Parathyroid adenoma (tissue), 2 donors: Measurements from ENCODE around the gene AGXT.

Experiments used
- H2AFZ ChIP-seq: fragments of 300-600 bp; sonication (generic); one replicate; pipeline ENCODE4 v1.7.0; 2017; ENCODE audit warnings: antibody characterized with exemption, mild to moderate bottlenecking
- H3K27ac ChIP-seq: fragments of 300-600 bp; sonication (generic); one replicate; pipeline ENCODE4 v1.7.0; 2017
- H3K27me3 ChIP-seq: fragments of 300-600 bp; sonication (generic); one replicate; pipeline ENCODE4 v1.7.0; 2017; ENCODE audit warnings: low read length; ENCODE audit not compliant: control insufficient read depth, insufficient read depth
- H3K36me3 ChIP-seq: fragments of 300-600 bp; sonication (generic); one replicate; pipeline ENCODE4 v1.7.0; 2017; ENCODE audit warnings: low read length; ENCODE audit not compliant: control insufficient read depth, insufficient read depth
- H3K4me1 ChIP-seq: fragments of 300-600 bp; sonication (generic); one replicate; pipeline ENCODE4 v1.7.0; 2017; ENCODE audit warnings: control low read depth
- H3K4me2 ChIP-seq: fragments of 300-600 bp; sonication (generic); one replicate; pipeline ENCODE4 v1.7.0; 2017; ENCODE audit warnings: low read length
- H3K4me3 ChIP-seq: fragments of 300-600 bp; sonication (generic); one replicate; pipeline ENCODE4 v1.7.0; 2017; ENCODE audit warnings: low read depth, low read length
- H3K79me2 ChIP-seq: fragments of 300-600 bp; sonication (generic); one replicate; pipeline ENCODE4 v1.7.0; 2017; ENCODE audit warnings: control low read depth
- H3K9ac ChIP-seq: fragments of 300-600 bp; sonication (generic); one replicate; pipeline ENCODE4 v1.7.0; 2017; ENCODE audit warnings: mild to moderate bottlenecking
- H3K9me3 ChIP-seq: fragments of 300-600 bp; sonication (generic); one replicate; pipeline ENCODE4 v1.7.0; 2017; ENCODE audit warnings: low read length; ENCODE audit not compliant: control insufficient read depth
- TF ChIP-seq, protein P1 (sequence below): fragments of 300-600 bp; sonication (generic); IDR thresholded peaks from one replicate; pipeline ENCODE4 v1.7.0; 2017; ENCODE audit warnings: antibody characterized with exemption, mild to moderate bottlenecking
- donor health status: primary hyperparathyroidism.

AGXT gene

DNA sequence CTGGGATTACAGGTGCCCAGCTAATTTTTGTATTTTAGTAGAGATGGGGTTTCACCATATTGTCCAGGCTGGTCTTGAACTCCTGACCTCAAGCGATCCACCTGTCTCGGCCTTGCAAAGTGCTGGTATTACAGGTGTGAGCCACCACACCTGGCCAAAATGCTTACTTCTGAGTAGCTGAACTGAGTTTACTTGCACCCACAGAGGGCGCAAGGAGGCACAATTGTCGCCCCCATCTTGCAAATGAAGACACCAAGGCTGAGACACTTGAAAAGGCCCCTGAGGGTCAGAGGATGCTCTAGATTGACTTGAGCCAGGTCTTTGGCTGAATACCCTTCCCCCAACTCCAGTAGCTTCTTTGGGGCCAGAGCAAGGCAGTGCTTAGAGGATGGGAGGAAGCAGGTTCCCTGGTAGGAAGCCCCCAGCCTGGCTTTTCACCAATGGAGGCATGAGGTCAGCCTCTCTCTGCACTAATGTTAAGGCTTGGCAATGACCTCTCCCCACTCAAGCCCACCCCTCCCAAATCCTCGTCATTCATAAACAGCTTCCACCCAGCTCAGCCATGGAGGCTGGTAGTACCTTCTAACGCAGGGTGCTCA, 34.1 kb upstream of the AGXT start:
- Histone ChIP-seq H3K27me3 (no peaks in the 10 kb centered on the region), H3K27ac (no peak overlapping the region), H3K79me2 (no peaks in the 10 kb centered on the region), H3K4me2 (no peak overlapping the region), H2AFZ (no peak overlapping the region), H3K4me1 (no peaks in the 10 kb centered on the region), H3K9ac (no peak overlapping the region), H3K4me3 (no peak overlapping the region), H3K9me3 (no peaks in the 10 kb centered on the region), H3K36me3 (no peaks in the 10 kb centered on the region)
- TF ChIP-seq, protein P1, sequence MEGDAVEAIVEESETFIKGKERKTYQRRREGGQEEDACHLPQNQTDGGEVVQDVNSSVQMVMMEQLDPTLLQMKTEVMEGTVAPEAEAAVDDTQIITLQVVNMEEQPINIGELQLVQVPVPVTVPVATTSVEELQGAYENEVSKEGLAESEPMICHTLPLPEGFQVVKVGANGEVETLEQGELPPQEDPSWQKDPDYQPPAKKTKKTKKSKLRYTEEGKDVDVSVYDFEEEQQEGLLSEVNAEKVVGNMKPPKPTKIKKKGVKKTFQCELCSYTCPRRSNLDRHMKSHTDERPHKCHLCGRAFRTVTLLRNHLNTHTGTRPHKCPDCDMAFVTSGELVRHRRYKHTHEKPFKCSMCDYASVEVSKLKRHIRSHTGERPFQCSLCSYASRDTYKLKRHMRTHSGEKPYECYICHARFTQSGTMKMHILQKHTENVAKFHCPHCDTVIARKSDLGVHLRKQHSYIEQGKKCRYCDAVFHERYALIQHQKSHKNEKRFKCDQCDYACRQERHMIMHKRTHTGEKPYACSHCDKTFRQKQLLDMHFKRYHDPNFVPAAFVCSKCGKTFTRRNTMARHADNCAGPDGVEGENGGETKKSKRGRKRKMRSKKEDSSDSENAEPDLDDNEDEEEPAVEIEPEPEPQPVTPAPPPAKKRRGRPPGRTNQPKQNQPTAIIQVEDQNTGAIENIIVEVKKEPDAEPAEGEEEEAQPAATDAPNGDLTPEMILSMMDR, result no peak

DNA sequence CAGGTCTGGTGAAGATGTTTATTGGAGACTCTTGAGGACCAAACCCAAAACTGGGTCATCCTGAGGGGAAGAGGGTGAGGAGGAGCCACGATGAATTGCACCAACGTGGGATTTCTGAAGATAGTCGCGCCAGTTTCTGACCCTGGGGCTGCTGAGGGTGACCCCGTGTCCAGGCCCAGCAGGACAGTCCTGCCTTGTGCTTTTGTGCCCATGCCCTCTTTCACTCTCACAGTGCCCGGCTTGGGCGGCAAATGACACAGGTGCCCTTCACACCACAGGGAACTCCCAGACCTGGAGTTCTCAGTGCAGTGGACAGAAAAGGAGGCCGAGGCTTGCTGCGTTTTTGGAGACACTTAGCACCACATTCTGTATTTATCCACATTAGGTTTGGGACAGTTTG, 33.1 kb upstream of the AGXT start:
- Histone ChIP-seq H2AFZ (no peak overlapping the region), H3K9ac (no peak overlapping the region), H3K9me3 (no peaks in the 10 kb centered on the region), H3K4me1 (no peaks in the 10 kb centered on the region), H3K4me2 (no peak overlapping the region), H3K27me3 (no peaks in the 10 kb centered on the region), H3K36me3 (no peaks in the 10 kb centered on the region), H3K79me2 (no peaks in the 10 kb centered on the region), H3K27ac (no peak overlapping the region), H3K4me3 (no peak overlapping the region)
- TF ChIP-seq, protein P1, result no peak

DNA sequence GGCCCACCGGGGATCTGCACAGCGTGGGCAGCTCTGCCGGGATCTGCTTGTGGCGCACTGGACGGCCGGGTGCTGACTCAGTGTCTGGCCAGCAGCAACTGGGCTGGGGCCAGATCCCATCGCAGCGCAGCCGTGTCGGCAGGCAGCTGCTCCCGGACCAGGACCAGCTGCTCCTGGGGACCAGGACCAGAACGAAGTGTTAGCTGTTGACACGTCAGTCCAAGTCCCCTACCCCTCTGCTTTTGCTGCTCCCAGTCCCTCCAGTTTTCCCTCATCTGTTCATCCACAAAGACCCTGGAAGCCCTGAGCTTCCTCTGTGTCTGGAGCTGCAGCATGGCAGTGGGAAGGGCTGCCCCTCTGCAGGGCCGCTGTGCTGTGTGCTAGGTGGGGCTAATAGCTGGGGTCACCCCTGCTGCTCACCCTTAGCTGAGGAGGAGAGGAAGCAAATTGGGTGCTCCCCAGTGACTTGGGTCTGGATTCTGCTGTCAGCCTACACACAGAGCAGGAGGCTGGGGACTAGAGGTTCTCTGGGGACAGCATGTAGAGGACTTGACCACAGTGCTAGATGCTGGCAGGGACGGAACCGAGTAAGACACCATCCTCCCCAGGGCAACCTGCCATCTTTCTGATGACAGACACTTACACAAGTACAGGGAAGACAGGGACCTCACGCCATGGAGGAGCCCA, 31.7 kb upstream of the AGXT start:
- no peaks in the 10 kb centered on the region for H3K4me1 ChIP-seq
- H2AFZ ChIP-seq, result no peak overlapping the region
- TF ChIP-seq, protein P1, result no peak
- no peak overlapping the region for H3K27ac ChIP-seq
- H3K27me3 ChIP-seq, result no peaks in the 10 kb centered on the region
- no peak overlapping the region for H3K4me3 ChIP-seq
- H3K36me3 ChIP-seq, result no peaks in the 10 kb centered on the region
- H3K9me3 ChIP-seq, result no peaks in the 10 kb centered on the region
- no peak overlapping the region for H3K4me2 ChIP-seq
- no peaks in the 10 kb centered on the region for H3K79me2 ChIP-seq
- no peak overlapping the region for H3K9ac ChIP-seq

DNA sequence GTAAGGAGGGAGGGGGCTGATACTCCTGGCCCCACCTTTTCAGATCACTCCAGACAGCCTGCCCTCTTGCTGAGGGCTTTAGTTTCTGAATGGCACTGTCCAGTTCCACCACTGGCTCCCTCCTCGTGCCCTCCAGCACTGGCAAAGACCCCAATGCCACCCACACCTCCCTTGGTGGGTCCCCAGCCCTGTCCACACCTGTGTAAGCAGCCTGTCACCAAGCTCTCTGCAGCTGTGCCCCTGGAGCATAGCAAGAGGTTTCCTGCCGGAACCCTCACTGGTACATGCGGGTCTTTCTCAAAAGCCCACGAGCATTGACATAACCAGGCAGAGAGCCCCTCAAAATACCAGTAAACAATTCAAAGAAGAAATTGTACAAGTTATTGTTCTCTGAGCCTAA, 31.0 kb upstream of the AGXT start:
- H2AFZ ChIP-seq, result no peak overlapping the region
- TF ChIP-seq, protein P1, result no peak
- no peaks in the 10 kb centered on the region for H3K36me3 ChIP-seq
- no peak overlapping the region for H3K4me2 ChIP-seq
- no peak overlapping the region for H3K27ac ChIP-seq
- H3K4me3 ChIP-seq, result no peak overlapping the region
- no peak overlapping the region for H3K9ac ChIP-seq
- no peaks in the 10 kb centered on the region for H3K9me3 ChIP-seq
- no peaks in the 10 kb centered on the region for H3K4me1 ChIP-seq
- H3K27me3 ChIP-seq, result no peaks in the 10 kb centered on the region
- H3K79me2 ChIP-seq, result no peaks in the 10 kb centered on the region
